Liver (tissue), 9 donors: ENCODE data around the gene ATP10A. TPM values are rescaled to one million over a fixed set of nuclear protein-coding genes. Genes with fewer than 3 reads are reported as not detected.

Experiments used
- DNase-seq: peaks from one replicate; pipeline ENCODE4 v3.0.0-alpha.2; 2017; ENCODE audit warnings: low spot score
- H3K27ac ChIP-seq, 2 donors: one replicate each; pipeline ENCODE4 v1.7.0; 2013; ENCODE audit warnings: inconsistent platforms in 2 of 2, low read length in 2 of 2, control low read depth in 1 of 2, low read depth in 1 of 2, mild to moderate bottlenecking in 1 of 2
- H3K27me3 ChIP-seq, 4 donors: one replicate each; pipeline versions ENCODE4 v1.6.1 to v1.7.0; 2013; ENCODE audit warnings: low read length in 3 of 4, inconsistent platforms in 1 of 4, mild to moderate bottlenecking in 1 of 4, moderate library complexity in 1 of 4; ENCODE audit not compliant: control insufficient read depth in 4 of 4, insufficient read depth in 4 of 4
- H3K36me3 ChIP-seq, 4 donors: one replicate each; pipeline versions ENCODE4 v1.6.1 to v1.7.0; 2013; ENCODE audit warnings: low read length in 3 of 4, mild to moderate bottlenecking in 3 of 4, low read depth in 1 of 4, moderate library complexity in 1 of 4; ENCODE audit not compliant: control insufficient read depth in 4 of 4, insufficient read depth in 3 of 4
- H3K4me1 ChIP-seq, 4 donors: one replicate each; pipeline versions ENCODE4 v1.6.1 to v1.7.0; 2013; ENCODE audit warnings: low read length in 3 of 4, mild to moderate bottlenecking in 3 of 4, moderate library complexity in 1 of 4; ENCODE audit not compliant: control insufficient read depth in 4 of 4, insufficient read depth in 4 of 4
- H3K4me3 ChIP-seq, 3 donors: one replicate each; pipeline versions ENCODE4 v1.6.1 to v1.7.0; 2013; ENCODE audit warnings: low read length in 3 of 3, control low read depth in 1 of 3, low read depth in 1 of 3, mild to moderate bottlenecking in 1 of 3
- H3K9ac ChIP-seq, 2 donors: one replicate each; pipeline ENCODE4 v1.7.0; 2013; ENCODE audit warnings: low read length in 2 of 2, mild to moderate bottlenecking in 2 of 2, moderate library complexity in 2 of 2, control low read depth in 1 of 2, low read depth in 1 of 2
- H3K9me3 ChIP-seq, 4 donors: one replicate each; pipeline versions ENCODE4 v1.6.1 to v1.7.0; 2013; ENCODE audit warnings: low read length in 3 of 4; ENCODE audit not compliant: control insufficient read depth in 4 of 4
- ATF3 ChIP-seq: IDR thresholded peaks from 2 replicates; pipeline ENCODE4 v1.6.1; 2016; ENCODE audit warnings: antibody characterized with exemption
- CTCF ChIP-seq: fragments of 150-350 bp; IDR thresholded peaks from 2 replicates; pipeline ENCODE4 v1.5.1; 2017; ENCODE audit warnings: improper control_type of control experiment, low read depth, low read length; ENCODE audit not compliant: missing input control
- EGR1 ChIP-seq, 2 donors: IDR thresholded peaks; 2 replicates each; pipeline ENCODE4 v1.6.1; 2016 to 2018; ENCODE audit warnings: antibody characterized with exemption in 2 of 2, low read depth in 2 of 2
- FOXA1 ChIP-seq: IDR thresholded peaks from 2 replicates; pipeline ENCODE4 v1.6.1; 2016; ENCODE audit warnings: antibody characterized with exemption
- FOXA2 ChIP-seq: IDR thresholded peaks from 2 replicates; pipeline ENCODE4 v1.6.1; 2016; ENCODE audit warnings: antibody characterized with exemption
- GABPA ChIP-seq, 2 donors: IDR thresholded peaks in 1 of 2; conservative IDR thresholded peaks in 1 of 2; 2 replicates each; pipeline ENCODE4 v1.6.1; 2016; ENCODE audit warnings: antibody characterized with exemption in 2 of 2, mild to moderate bottlenecking in 1 of 2, moderate library complexity in 1 of 2
- HNF4A ChIP-seq, 2 donors: conservative IDR thresholded peaks; 2 replicates each; pipeline ENCODE4 v1.6.1; 2016; ENCODE audit warnings: antibody characterized with exemption in 2 of 2, mild to moderate bottlenecking in 2 of 2
- HNF4G ChIP-seq: IDR thresholded peaks from 2 replicates; pipeline ENCODE4 v1.6.1; 2016; ENCODE audit warnings: antibody characterized with exemption
- MAX ChIP-seq: IDR thresholded peaks from 2 replicates; pipeline ENCODE4 v1.6.1; 2016; ENCODE audit warnings: antibody characterized with exemption
- NR2F2 ChIP-seq: IDR thresholded peaks from 2 replicates; pipeline ENCODE4 v1.6.1; 2016; ENCODE audit warnings: antibody characterized with exemption
- RAD21 ChIP-seq, 2 donors: IDR thresholded peaks; 2 replicates each; pipeline ENCODE4 v1.6.1; 2016; ENCODE audit warnings: antibody characterized with exemption in 2 of 2, mild to moderate bottlenecking in 2 of 2
- REST ChIP-seq: IDR thresholded peaks from 2 replicates; pipeline ENCODE4 v1.6.1; 2016; ENCODE audit warnings: antibody characterized with exemption, mild to moderate bottlenecking
- RXRA ChIP-seq, 2 donors: IDR thresholded peaks; 2 replicates each; pipeline ENCODE4 v1.6.1; 2017 to 2018; ENCODE audit warnings: antibody characterized with exemption in 2 of 2, mild to moderate bottlenecking in 1 of 2
- SP1 ChIP-seq: IDR thresholded peaks from 2 replicates; pipeline ENCODE4 v1.6.1; 2018; ENCODE audit warnings: antibody characterized with exemption, mild to moderate bottlenecking
- TAF1 ChIP-seq: conservative IDR thresholded peaks from 2 replicates; pipeline ENCODE4 v1.6.1; 2016; ENCODE audit warnings: antibody characterized with exemption, mild to moderate bottlenecking
- YY1 ChIP-seq: IDR thresholded peaks from 2 replicates; pipeline ENCODE4 v1.6.1; 2016; ENCODE audit warnings: antibody characterized with exemption, mild to moderate bottlenecking
- ZBTB33 ChIP-seq: IDR thresholded peaks from 2 replicates; pipeline ENCODE4 v1.6.1; 2016; ENCODE audit warnings: antibody characterized with exemption
- WGBS: extraction: QIAGEN DNeasy Blood & Tissue Kit; methylation state at CpG from one replicate; pipeline ENCODE4 v1.1.7; 2013; 5-methylcytosine and 5-hydroxymethylcytosine counted together
- polyA plus RNA-seq, 2 donors: library from polyadenylated mRNA; stranded (reverse) in 1 of 2; unstranded in 1 of 2; fragments of 200-250 nt in 1 of 2; fragments of >200 nt in 1 of 2; fragmentation: Nextera tagmentation in 1 of 2; extraction: Ambion mirVana in 1 of 2; gene quantifications; one replicate each; pipeline versions ENCODE4 v1.2.1 to v1.2.3, GENCODE V29; 2013 to 2015
- total RNA-seq, 2 donors: library from RNA; depleted of rRNA; stranded (reverse); fragments of >200 nt; gene quantifications; one replicate each; pipeline ENCODE4 v1.2.3, GENCODE V29; 2014
- donor health status: healthy.
- donor health status: healthy.
- donor health status: healthy.
- donor health status: healthy.
- donor health status: healthy.

The ATP10A gene
- total and polyA plus RNA-seq, 4 donors = 0.22 to 1.8 (median 0.39) TPM

- 93% methylated on average over 7 of the region's 7 CpGs for WGBS
- DNase-seq = no peak
- Histone ChIP-seq H3K4me1 (no peaks in the 10 kb centered on the region), H3K27me3 (no peaks in the 10 kb centered on the region), H3K9ac (no peak overlapping the region), H3K9me3 (peaks cover 0 to 2% (median 0%) of the 10 kb centered on the region in 4 donors), H3K4me3 (no peak overlapping the region), H3K36me3 (no peaks in the 10 kb centered on the region), H3K27ac (no peak overlapping the region)
- TF ChIP-seq ATF3 (no peak), RAD21 (IDR thresholded peaks at IDR 0.05) (no peak), MAX (no peak), RXRA (IDR thresholded peaks at IDR 0.05) (no peak), REST (no peak), TAF1 (no peak), HNF4G (no peak), CTCF (no peak)
Measured at GRCh38 chr15:25766417-25766816, 96.7 kb downstream of the ATP10A start.

- H3K27ac ChIP-seq = no peak overlapping the region
- no peak overlapping the region for H3K9ac ChIP-seq
- 84% methylated on average over 14 of the region's 14 CpGs for WGBS
- H3K36me3 ChIP-seq = no peaks in the 10 kb centered on the region
- H3K4me1 ChIP-seq = no peaks in the 10 kb centered on the region
- DNase-seq = no peak
- H3K9me3 ChIP-seq = peaks cover 0 to 2% (median 0%) of the 10 kb centered on the region in 4 donors
- H3K27me3 ChIP-seq = no peaks in the 10 kb centered on the region
- no peak overlapping the region for H3K4me3 ChIP-seq
- no peak for TF ChIP-seq HNF4G
- no peak for TF ChIP-seq HNF4A (conservative IDR thresholded peaks at IDR 0.05)
- no peak for TF ChIP-seq TAF1
- no peak for TF ChIP-seq FOXA2
- no peak for TF ChIP-seq YY1
- TF ChIP-seq ZBTB33 = no peak
- TF ChIP-seq EGR1 (IDR thresholded peaks at IDR 0.05; ENCODE audit: low read depth in 2 of 2) = no peak
- TF ChIP-seq FOXA1 = no peak
- no peak for TF ChIP-seq RXRA (IDR thresholded peaks at IDR 0.05)
- no peak for TF ChIP-seq GABPA (IDR thresholded peaks at IDR 0.05 in 1 of 2, conservative IDR thresholded peaks at IDR 0.05 in 1 of 2)
- no peak for TF ChIP-seq MAX
- no peak for TF ChIP-seq RAD21 (IDR thresholded peaks at IDR 0.05)
- no peak for TF ChIP-seq SP1
- TF ChIP-seq REST = no peak
- TF ChIP-seq NR2F2 = no peak
- no peak for TF ChIP-seq ATF3
Measured at GRCh38 chr15:25764980-25765735, 98.0 kb downstream of the ATP10A start.
